DMS153 treated with DMSO at 0.1 percent for 48 hours (cell line): ENCODE data around the gene AATK.

Experiments used
- DNase-seq: peaks from one replicate; lab custom pipeline; 2025; ENCODE audit not compliant: unreplicated experiment; lab: John Stamatoyannopoulos, UW

The AATK gene

DNA sequence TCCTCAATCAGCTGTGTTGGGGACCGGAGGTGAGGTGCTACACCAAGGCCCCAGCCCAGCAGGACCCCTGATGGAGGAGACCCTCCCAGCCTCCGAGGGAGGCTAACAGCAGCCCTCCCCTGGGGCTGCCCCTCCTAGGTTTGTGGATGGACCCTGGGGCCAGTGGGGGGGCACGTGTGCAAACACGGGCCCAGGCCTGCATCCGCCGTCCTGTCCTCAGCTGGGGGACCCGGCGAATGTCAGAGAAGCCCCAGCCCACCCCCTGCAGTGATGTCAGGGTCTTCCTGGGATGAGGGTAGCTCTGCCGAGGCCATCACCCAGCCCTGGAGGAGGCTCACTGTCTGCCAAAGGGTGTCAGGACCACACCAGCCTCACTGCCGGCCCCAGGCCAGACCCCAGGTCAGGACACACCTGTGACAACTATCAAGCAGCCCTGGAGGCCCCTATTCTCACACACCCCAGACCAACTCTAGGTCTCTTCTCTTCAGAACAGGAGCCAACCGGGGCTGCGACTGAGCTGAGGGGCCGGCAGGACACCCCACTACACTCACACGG is 30.0 kb upstream of the AATK start:
- DNase-seq = no peak

DNA sequence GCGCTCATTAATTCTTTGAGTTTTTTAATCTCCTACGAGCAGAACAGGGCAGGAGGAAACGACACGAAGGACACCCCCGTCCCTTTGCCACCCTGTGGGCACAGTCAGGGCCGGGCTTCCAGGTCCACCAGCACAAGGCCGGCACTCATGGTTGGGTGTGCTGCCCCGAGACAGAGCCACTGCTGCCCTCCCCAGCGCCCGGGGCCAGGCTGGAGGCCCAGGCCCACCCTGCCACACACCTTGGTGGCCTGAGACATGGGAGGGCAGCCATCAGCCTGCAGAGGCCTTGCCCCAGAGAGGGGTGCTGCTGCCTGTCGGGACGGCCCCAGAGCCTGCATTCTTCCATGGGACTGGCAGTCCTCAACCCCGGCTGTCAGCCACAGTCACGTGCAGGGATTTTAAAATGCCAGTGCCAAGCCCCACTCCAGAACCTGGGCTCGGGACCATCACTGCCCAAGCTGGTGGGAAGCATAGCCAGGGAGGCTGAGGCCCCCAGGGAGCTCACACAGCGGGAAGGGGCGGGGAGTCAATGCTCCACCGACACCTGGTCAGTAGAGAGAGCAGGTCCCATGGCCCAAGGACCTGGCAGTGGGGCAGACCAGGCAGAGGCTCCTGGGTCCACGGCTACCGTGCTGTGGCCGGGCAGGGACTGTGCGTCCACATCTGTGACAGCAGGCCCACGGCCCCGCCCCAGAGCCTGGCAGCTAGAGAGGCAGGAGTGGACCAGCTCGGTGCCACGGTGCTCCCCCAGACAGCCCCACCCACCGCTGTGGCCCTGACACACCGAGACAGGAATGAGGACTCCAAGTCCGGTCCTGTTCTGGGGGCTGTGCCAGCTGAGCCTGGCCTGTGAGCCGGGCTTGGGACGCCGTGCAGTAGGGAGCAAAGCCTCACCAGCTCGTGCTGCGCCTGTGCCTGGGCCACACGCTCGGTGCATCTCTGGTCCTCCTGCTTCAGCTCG is 29.2 kb upstream of the AATK start:
- no peak for DNase-seq

GRCh38 chr17:81194225-81194760 is 28.3 kb upstream of the AATK start:
- DNase-seq = no peak

DNA sequence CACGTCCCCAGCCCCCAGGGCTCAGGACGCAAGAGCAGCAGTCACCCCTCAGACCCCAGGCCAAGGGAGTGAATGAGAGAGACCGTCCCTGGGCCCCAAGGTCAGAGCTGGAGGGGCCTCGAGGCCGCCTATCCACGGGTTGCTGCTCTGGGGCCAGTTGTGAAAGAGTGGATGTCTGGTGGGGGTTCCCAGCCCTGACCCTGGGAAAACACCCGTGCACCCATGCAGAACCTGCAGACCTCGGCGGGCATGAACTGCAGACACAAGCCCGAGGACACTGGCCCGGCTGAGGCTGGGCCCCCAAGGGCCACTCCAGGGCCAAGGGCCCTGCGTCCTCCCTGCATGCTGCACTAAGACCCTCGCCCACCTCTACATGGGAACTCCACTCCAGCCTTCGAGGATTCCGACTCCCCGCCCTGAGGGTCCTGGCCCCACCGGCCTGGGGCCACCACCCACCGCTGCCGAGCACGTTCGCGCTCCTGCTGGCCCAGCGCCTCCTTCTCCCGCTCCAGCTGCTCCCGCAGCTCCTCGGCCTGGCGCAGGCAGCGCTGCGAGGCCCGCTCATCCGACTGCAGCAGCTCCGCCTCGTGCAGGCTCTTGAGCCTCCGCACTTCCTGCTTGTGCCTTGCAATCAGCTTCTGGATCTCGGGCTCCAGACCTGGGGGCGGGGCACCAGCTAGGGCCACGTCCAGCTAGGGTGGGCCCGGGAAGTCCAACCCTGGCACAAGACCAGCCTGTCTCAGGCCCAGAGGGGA is 27.6 kb upstream of the AATK start:
- DNase-seq = no peak

GRCh38 chr17:81193051-81193410 is 27.0 kb upstream of the AATK start:
- DNase-seq = no peak

DNA sequence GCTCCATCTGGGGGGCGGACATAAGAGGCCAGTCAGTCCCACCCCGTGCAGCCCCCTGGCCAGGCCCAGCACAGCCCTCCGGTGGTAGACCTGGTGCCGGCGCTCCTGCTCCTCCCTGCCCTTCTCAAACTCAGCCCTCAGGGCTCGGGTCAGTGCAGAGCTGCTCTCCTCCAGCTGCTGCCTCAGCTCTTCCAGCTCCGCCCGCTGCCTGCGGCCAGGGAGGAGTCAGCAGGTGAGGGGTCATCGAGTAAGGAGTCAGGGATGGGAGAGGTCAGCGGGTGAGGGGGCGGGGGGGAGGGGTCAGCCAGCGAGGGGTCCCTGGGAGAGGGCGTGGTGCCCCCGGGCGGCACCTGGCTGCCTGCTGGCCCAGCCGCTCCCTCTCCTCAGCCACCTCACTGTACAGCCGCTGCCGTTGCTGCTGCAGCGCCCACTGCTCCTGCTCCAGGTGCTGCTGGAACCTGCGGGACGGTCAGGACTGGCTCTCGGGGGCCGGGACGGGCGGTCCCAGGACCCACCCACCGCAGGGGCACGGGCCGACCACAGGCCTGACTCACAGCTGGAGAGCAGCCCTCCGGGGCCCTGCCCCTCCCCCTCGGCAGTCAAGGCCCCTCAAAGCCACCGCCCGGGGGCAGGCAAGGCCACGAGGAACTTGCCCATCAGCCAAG is 26.5 kb upstream of the AATK start:
- DNase-seq = no peak

DNA sequence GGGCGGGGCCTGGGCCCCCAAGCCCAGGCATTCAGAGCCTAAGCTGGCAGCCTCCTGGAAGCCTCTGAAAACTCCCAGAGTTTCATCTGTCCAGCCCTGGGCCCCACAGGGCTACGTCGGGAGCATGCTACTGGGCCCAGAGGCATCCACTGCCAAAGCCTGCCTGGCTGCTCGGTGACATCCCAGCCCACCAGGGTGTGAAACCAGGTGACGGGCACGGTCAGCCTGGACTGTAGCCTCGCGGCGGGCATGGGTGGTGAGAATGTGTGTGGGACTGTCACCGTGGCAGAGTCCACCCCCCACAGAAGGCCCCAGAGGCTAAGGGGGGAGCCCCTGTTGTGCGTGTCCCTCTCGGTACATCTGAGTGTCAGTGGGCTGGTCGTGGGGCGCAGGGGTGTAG is 25.6 kb upstream of the AATK start:
- DNase-seq = no peak

GRCh38 chr17:81191116-81191515 is 25.1 kb upstream of the AATK start:
- no peak for DNase-seq

DNA sequence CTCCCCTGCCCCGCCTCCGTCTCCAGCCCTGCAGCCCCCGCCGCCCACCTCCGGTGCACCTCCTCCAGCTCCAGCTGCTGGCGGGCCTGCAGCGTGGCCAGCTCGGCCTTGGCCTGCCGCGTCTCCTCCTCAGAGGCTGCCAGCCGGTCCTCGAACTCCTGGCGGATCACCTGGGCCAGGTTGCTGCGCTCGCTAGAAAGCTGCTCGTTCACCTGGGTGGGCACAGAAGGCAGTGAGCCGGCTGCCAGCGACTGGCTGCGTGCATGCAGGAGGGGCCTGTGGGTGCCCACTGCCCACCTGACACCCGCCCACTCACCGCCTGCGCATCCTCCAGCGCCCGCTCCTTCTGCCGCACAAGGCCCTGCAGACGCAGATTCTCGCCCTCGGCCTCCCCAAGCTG is 24.6 kb upstream of the AATK start:
- no peak for DNase-seq

- no peak for DNase-seq
Observed at GRCh38 chr17:81189670-81190530, 23.9 kb upstream of the AATK start.

- no peak for DNase-seq
Observed at GRCh38 chr17:81189016-81189415, 23.0 kb upstream of the AATK start.

DNA sequence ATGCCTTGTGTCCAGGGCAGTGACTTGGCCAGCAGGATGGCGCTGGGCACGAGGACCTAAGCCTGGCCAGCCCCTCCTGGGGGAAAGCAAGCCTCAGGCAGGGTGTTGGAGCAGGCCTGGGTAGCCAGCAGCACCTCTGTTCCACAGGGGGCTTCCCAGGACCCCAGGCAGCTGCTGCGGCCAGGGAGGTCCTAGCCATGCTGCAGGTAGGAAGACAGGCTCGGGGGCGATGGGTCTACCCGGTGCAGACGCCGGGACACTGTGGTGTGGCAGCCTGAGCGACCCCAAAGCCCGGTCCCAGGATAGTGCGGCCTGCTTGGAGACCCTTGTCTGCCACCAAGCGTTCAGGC is 22.4 kb upstream of the AATK start:
- DNase-seq = no peak

- DNase-seq = no peak
Observed at GRCh38 chr17:81187586-81188490, 21.8 kb upstream of the AATK start.

GRCh38 chr17:81187120-81187519 is 21.1 kb upstream of the AATK start:
- no peak for DNase-seq

- DNase-seq = no peak
Observed at GRCh38 chr17:81186203-81186602, 20.2 kb upstream of the AATK start.

DNA sequence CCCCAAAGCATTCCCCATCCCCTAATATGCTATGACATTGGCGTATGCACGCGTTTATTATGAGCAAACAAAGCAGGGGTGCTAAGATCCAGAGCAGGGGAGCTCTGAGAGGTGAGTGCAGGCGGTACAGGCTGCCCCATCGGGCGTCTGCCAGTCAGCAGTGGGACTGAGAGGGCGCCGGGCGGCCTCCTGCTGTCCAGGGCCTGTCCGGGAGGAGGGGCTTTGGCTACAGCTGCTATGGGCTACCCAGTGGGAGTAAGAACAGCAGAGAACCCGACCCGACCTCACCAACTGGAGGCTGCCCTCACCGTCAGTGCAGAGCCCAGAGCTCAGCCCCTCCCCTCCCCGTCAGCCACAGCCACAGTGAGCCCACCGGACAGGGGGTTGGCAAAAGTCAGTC is 18.5 kb upstream of the AATK start:
- no peak for DNase-seq

GRCh38 chr17:81183807-81184206 is 17.8 kb upstream of the AATK start:
- DNase-seq = no peak

DNA sequence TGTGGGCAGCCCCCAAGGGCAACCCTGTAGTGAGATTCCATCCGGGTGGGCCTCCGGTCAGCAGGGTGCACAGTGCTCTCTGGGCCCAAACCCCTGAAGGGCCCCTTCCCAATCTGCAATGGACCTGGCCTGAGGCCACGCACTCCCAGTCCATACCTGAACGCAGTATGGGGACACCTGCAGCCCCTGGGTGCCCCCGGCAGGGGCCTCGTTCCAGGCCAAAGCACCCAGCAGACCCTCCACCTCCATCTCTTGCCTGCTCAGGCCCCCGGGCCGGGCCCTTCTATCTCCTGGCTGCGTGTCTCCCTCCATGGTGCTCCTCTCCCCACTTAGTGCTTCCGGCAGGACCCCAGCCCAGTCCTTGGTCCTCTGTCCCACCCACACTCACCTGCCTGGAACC is 17.3 kb upstream of the AATK start:
- DNase-seq = no peak

DNA sequence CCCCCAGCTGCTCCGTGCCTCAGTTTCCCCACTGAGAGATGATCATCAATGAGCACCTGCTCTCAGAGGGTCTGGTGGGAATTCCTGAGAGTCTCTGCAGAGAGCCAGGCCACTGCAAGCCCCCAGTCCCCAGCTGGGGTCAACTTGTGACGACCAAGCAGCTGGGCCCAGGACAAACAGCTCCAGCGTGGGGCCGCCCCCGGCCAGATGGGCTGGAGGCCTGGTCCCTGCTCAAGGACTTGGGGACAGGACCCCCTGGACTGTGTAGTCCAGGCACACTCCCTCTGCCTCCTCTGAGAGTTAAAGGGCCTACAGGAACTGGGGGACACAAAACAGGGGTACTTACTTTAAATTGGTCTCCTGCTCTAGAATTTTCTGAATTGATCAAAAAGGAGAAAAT is 16.6 kb upstream of the AATK start:
- DNase-seq = no peak
